Measurements from ENCODE around the gene STXBP2.

- TF ChIP-seq, protein P1, sequence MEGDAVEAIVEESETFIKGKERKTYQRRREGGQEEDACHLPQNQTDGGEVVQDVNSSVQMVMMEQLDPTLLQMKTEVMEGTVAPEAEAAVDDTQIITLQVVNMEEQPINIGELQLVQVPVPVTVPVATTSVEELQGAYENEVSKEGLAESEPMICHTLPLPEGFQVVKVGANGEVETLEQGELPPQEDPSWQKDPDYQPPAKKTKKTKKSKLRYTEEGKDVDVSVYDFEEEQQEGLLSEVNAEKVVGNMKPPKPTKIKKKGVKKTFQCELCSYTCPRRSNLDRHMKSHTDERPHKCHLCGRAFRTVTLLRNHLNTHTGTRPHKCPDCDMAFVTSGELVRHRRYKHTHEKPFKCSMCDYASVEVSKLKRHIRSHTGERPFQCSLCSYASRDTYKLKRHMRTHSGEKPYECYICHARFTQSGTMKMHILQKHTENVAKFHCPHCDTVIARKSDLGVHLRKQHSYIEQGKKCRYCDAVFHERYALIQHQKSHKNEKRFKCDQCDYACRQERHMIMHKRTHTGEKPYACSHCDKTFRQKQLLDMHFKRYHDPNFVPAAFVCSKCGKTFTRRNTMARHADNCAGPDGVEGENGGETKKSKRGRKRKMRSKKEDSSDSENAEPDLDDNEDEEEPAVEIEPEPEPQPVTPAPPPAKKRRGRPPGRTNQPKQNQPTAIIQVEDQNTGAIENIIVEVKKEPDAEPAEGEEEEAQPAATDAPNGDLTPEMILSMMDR (conservative IDR thresholded peaks at IDR 0.05 in 1 of 2, IDR thresholded peaks at IDR 0.05 in 1 of 2; ENCODE audit: extremely low read depth in 1 of 2, insufficient read depth in 1 of 2, low read depth in 1 of 2, low read length in 2 of 2): no peak
- no peak for TF ChIP-seq EZH2 (IDR thresholded peaks at IDR 0.05; ENCODE audit: borderline replicate concordance, low read length)
Observed at GRCh38 chr19:7648265-7649014, 11.5 kb downstream of the STXBP2 start.
